ENCODE measurements around the gene ELAVL1. TPM values are rescaled to one million over a fixed set of nuclear protein-coding genes. Genes with fewer than 3 reads are reported as not detected.

Gene ELAVL1
- total and polyA plus RNA-seq, 7 donors = 15.8 to 31.0 (median 20.3) TPM

DNA sequence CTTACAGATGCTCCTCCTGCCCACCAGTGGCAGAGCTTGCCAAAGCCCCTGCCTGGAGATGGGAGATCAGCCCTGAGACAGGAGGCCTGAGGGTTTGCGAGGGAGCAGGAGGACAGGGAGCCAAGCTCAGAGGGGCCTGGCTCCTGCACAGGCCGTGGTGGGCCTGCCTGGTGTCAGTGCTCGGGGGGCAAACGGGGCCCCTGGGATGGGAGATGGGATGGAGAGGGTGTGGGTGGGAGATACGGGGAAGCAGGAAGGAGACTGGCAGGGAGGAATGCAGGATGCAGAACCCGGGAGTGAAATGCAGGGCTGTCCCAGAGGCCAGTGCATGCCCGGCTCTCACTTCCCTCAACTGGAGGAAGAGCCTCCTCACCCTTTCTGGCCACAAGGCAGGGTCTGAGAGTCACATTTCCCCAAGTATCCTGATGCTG, 19.9 kb downstream of the ELAVL1 start:
- no peak overlapping the region for H3K27ac ChIP-seq
- intact Hi-C loops (cut with DNase I) = no loop called here
- TF ChIP-seq EP300 (IDR thresholded peaks at IDR 0.05) (no peak), POLR2AphosphoS5 (IDR thresholded peaks at IDR 0.05) (no peak), POLR2A (IDR thresholded peaks at IDR 0.05) (no peak)
- TF ChIP-seq, protein P1, sequence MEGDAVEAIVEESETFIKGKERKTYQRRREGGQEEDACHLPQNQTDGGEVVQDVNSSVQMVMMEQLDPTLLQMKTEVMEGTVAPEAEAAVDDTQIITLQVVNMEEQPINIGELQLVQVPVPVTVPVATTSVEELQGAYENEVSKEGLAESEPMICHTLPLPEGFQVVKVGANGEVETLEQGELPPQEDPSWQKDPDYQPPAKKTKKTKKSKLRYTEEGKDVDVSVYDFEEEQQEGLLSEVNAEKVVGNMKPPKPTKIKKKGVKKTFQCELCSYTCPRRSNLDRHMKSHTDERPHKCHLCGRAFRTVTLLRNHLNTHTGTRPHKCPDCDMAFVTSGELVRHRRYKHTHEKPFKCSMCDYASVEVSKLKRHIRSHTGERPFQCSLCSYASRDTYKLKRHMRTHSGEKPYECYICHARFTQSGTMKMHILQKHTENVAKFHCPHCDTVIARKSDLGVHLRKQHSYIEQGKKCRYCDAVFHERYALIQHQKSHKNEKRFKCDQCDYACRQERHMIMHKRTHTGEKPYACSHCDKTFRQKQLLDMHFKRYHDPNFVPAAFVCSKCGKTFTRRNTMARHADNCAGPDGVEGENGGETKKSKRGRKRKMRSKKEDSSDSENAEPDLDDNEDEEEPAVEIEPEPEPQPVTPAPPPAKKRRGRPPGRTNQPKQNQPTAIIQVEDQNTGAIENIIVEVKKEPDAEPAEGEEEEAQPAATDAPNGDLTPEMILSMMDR (IDR thresholded peaks at IDR 0.05) = no peak
- no peak overlapping the region for H3K4me3 ChIP-seq
- 89 to 90% methylated on average over 7 of the region's 7 CpGs for WGBS, 2 donors
- no peak for DNase-seq
- H3K4me1 ChIP-seq = peaks cover 0 to 18% (median 13%) of the 10 kb centered on the region in 4 donors
- H3K36me3 ChIP-seq = peaks cover 7 to 95% (median 44%) of the 10 kb centered on the region in 4 donors
- no peaks in the 10 kb centered on the region for H3K9me3 ChIP-seq
- no peaks in the 10 kb centered on the region for H3K27me3 ChIP-seq

DNA sequence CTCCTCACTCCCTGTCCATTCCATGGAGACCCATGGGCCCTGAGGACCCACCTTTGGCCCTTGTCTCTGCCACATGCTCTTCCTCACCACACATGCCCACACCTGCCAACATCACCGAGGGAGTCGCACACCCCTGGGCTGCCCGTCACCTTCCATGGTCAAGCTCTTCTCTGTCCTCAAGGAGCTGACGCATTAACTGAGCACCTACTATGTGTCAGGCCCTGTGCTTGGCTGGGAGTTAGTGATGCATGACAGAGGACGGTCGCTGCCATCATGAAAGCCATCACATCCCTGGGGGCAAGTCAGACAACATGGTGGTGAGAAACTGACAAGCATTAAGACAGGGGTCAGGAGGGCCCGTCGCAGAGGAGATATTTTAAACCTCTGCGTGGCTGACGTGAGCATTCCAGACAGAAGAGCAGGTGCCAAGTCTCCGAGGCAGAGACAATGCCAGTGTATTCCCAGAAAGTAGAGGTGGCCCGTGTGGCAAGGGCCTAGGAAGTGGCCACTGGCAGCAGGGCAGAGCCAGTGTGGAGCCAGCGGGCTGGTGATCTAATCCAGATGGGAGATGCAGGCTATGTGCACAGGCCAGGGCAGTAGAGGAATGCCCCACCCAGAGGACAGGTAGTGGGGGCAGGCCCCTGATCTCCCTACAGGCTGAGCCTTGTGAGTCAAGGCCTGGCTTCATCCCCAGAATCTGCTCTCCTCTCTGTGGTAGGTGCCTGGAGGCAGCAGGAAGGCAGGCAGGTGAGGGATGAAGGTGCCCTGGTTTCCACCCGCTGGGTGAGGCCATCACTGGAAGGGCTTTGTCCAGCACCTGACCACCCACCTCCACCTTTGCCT, 21.2 kb downstream of the ELAVL1 start:
- H3K27me3 ChIP-seq = no peaks in the 10 kb centered on the region
- 95% methylated on average over 14 of the region's 14 CpGs for WGBS, 2 donors
- no peak for TF ChIP-seq POLR2AphosphoS5 (IDR thresholded peaks at IDR 0.05)
- TF ChIP-seq POLR2A (IDR thresholded peaks at IDR 0.05) = no peak
- TF ChIP-seq, protein P1 (IDR thresholded peaks at IDR 0.05) = no peak
- no peak for TF ChIP-seq EP300 (IDR thresholded peaks at IDR 0.05)
- no peaks in the 10 kb centered on the region for H3K9me3 ChIP-seq
- intact Hi-C loops (cut with DNase I) = no loop called here
- peaks cover 14 to 95% (median 48%) of the 10 kb centered on the region in 4 donors for H3K36me3 ChIP-seq
- DNase-seq = no peak
- no peak overlapping the region for H3K4me3 ChIP-seq
- no peak overlapping the region for H3K27ac ChIP-seq
- peaks cover 0 to 19% (median 16%) of the 10 kb centered on the region in 4 donors for H3K4me1 ChIP-seq

DNA sequence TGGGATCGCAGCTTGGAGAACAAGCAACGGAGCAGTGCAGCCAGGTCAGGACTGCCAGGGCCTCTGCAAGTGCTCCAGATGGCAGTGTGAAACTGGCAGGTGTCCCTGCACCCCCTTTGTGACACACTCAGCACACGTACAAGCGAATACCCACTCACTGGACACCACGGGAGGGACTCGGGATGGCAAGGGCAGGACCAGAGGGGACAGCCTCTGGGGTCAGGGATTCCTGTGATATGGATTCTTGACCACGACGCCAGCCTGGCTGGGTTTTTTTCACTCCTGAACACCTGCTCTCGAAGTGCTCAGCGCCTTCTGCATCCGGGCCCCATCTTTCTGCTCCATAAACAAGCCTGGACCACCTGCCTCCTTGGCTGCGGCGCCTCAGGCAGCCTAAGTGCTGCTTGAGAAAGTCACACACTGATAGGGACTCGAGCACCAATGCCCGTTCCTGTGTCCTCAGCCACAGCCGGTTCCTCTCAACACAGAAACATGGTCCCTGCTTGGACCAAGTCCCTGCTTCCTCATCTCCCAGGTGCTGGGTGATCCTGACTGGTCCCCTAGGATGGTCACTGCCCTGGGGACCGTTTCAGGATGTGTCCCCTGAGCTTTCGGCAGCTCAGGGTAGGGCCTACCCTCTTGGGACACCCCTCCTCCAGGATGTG, 22.0 kb downstream of the ELAVL1 start:
- Histone ChIP-seq H3K4me1 (peaks cover 0 to 27% (median 23%) of the 10 kb centered on the region in 4 donors), H3K27me3 (no peaks in the 10 kb centered on the region), H3K4me3 (no peak overlapping the region), H3K36me3 (peaks cover 14 to 95% (median 41%) of the 10 kb centered on the region in 4 donors), H3K9me3 (no peaks in the 10 kb centered on the region), H3K27ac (no peak overlapping the region)
- no peak for DNase-seq
- 94% methylated on average over 18 of the region's 18 CpGs for WGBS, 2 donors
- intact Hi-C loops (cut with DNase I) = no loop called here
- no peak for TF ChIP-seq POLR2AphosphoS5 (IDR thresholded peaks at IDR 0.05)
- TF ChIP-seq, protein P1 (IDR thresholded peaks at IDR 0.05) = no peak
- no peak for TF ChIP-seq EP300 (IDR thresholded peaks at IDR 0.05)
- no peak for TF ChIP-seq POLR2A (IDR thresholded peaks at IDR 0.05)

DNA sequence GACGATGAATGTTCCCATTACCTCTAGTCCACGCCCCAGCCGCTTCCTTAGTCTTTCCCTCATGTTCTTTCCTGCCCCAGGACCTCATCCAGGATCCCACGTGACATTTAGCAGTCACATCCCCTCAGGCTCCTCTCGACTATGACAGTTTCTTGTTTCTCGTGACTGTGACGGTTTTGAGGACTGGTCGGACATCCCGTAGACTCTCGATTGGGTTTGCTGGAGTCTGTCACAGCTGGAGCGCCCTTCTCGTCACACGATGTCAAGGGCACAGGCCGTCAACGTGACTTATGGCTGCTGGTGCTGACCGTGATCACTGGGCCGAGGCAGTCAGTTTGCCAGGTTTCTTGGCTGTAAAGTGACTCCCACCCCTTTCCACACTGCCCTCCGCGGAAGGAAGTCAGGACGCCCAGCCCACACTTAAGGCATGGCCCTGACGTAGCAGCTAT, 22.8 kb downstream of the ELAVL1 start:
- Histone ChIP-seq H3K9me3 (no peaks in the 10 kb centered on the region), H3K27me3 (no peaks in the 10 kb centered on the region), H3K36me3 (peaks cover 14 to 93% (median 36%) of the 10 kb centered on the region in 4 donors), H3K4me1 (peaks cover 0 to 35% (median 28%) of the 10 kb centered on the region in 4 donors), H3K27ac (no peak overlapping the region), H3K4me3 (no peak overlapping the region)
- TF ChIP-seq, protein P1 (IDR thresholded peaks at IDR 0.05) = no peak
- TF ChIP-seq EP300 (IDR thresholded peaks at IDR 0.05) (no peak), POLR2A (IDR thresholded peaks at IDR 0.05) (no peak), POLR2AphosphoS5 (IDR thresholded peaks at IDR 0.05) (no peak)
- intact Hi-C loops (cut with DNase I) = no loop called here
- WGBS, 2 donors = 86% methylated on average over 21 of the region's 21 CpGs
- DNase-seq = no peak
